K562 (cell line): ENCODE measurements around the gene DALRD3. TPM values are rescaled to one million over a fixed set of nuclear protein-coding genes. Genes with fewer than 3 reads are reported as not detected.
A peak's percentile ranks its signal among the peaks of the same experiment; 100 is the strongest.

Source experiments
- CBX3 ChIP-seq, 2 experiments: IDR thresholded peaks; 1 replicate in 1 of 2; 2 replicates in 1 of 2; pipeline ENCODE4 v1.6.1; 2012; ENCODE audit warnings: inconsistent platforms in 2 of 2, low read length in 2 of 2, borderline replicate concordance in 1 of 2, control low read depth in 1 of 2
- FOXJ2 ChIP-seq: fragments of 200-800 bp; sonication (Bioruptor generic); IDR thresholded peaks from 2 replicates; pipeline ENCODE4 v1.6.1; 2016; ENCODE audit warnings: missing genetic modification characterization, missing compliant biosample characterization
- MAFK ChIP-seq: IDR thresholded peaks from 2 replicates; pipeline ENCODE4 v1.6.1; 2011; ENCODE audit warnings: low read length, improper control_type of control experiment
- MBD2 ChIP-seq: sonication (generic); IDR thresholded peaks from 2 replicates; pipeline ENCODE4 v1.6.1; 2016; ENCODE audit warnings: low read depth, borderline replicate concordance
- MYC ChIP-seq, 2 experiments: fragments of 250-450 bp in 1 of 2; sonication (Bioruptor Pico) in 1 of 2; IDR thresholded peaks; 2 replicates each; pipeline versions ENCODE4 v1.5.1 to v1.6.1; 2012 to 2021; ENCODE audit warnings: low read depth in 2 of 2, borderline replicate concordance in 1 of 2, improper control_type of control experiment in 1 of 2, low read length in 1 of 2, mild to moderate bottlenecking in 1 of 2, moderate library complexity in 1 of 2
- NFYB ChIP-seq: IDR thresholded peaks from 2 replicates; pipeline ENCODE4 v1.6.1; 2011; ENCODE audit warnings: mild to moderate bottlenecking, moderate library complexity; ENCODE audit not compliant: insufficient read length; ENCODE audit errors: extremely low read depth
- PPARD ChIP-seq: fragments of 250-450 bp; sonication (Bioruptor Pico); IDR thresholded peaks from 2 replicates; pipeline ENCODE4 v1.8.0; 2022; ENCODE audit warnings: inconsistent platforms, mild to moderate bottlenecking, moderate library complexity
- PRDM10 ChIP-seq: fragments of 450-650 bp; IDR thresholded peaks from 2 replicates; pipeline ENCODE4 v1.6.1; 2018; ENCODE audit not compliant: partially characterized antibody
- RREB1 ChIP-seq: fragments of 250-450 bp; sonication (Bioruptor Pico); IDR thresholded peaks from 2 replicates; pipeline ENCODE4 v1.4.0; 2020
- SOX6 ChIP-seq: fragments of 450-650 bp; IDR thresholded peaks from 2 replicates; pipeline ENCODE4 v1.6.1; 2014; ENCODE audit warnings: mild to moderate bottlenecking
- polyA plus RNA-seq, 8 experiments: library from polyadenylated mRNA; depleted of rRNA in 4 of 8; stranded (reverse) in 5 of 8; unstranded in 3 of 8; fragments of >200 nt; fragmentation: Nextera tagmentation in 2 of 8; fragmentation: Illumina TruSeq in 1 of 8; extraction: Ambion mirVana in 2 of 8; extraction: Trizol in 1 of 8; gene quantifications; 2 replicates each; pipeline versions ENCODE4 v1.2.1 to v1.2.3, GENCODE V29; 2011 to 2014; ENCODE audit warnings: inconsistent platforms in 1 of 8, missing spikeins in 1 of 8
- total RNA-seq, 7 experiments: library from RNA; depleted of rRNA in 6 of 7; stranded (reverse); fragments of >200 nt in 6 of 7; fragmentation: Illumina TruSeq in 2 of 7; extraction: Trizol in 2 of 7; gene quantifications; 2 replicates each; pipeline versions ENCODE4 v1.2.1 to v1.2.3, GENCODE V29; 2011 to 2021; ENCODE audit warnings: low replicate concordance in 1 of 7
- TF ChIP-seq, protein P1 (sequence below): fragments of 250-450 bp; sonication (Bioruptor Pico); IDR thresholded peaks from 2 replicates; pipeline ENCODE4 v1.4.0; 2020; ENCODE audit warnings: mild to moderate bottlenecking

Gene DALRD3
- total and polyA plus RNA-seq, 9 of the 15 experiments (the other 6 are each of a cell fraction or from before 2014, with no cell fraction given): 6.6 to 31.3 (median 14.4) TPM

- TF ChIP-seq MYC (IDR thresholded peaks at IDR 0.05; ENCODE audit: low read depth, low read length) (peak; percentile 40; the same call in 1 of the 2 replicates), MYC (CRISPR knock-in tag; IDR thresholded peaks at IDR 0.05; ENCODE audit: borderline replicate concordance, low read depth) (no peak; the same call in 1 of the 2 replicates), PRDM10 (peak; percentile 39), SOX6 (peak; percentile 16; the same call in 1 of the 2 replicates), PPARD (CRISPR knock-in tag) (no peak), RREB1 (no peak), CBX3 (IDR thresholded peaks at IDR 0.05; ENCODE audit: borderline replicate concordance in 1 of 2, low read length in 2 of 2) (peak in 1 of 2 experiments; percentile 59; a peak in 1 of 3 replicates), MBD2 (peak; percentile 39; the same call in 1 of the 2 replicates), NFYB (no peak), MAFK (no peak), FOXJ2 (tag) (0 out of 2 replicates have a peak, but pooled peaks have one; percentile 7)
- TF ChIP-seq, protein P1, sequence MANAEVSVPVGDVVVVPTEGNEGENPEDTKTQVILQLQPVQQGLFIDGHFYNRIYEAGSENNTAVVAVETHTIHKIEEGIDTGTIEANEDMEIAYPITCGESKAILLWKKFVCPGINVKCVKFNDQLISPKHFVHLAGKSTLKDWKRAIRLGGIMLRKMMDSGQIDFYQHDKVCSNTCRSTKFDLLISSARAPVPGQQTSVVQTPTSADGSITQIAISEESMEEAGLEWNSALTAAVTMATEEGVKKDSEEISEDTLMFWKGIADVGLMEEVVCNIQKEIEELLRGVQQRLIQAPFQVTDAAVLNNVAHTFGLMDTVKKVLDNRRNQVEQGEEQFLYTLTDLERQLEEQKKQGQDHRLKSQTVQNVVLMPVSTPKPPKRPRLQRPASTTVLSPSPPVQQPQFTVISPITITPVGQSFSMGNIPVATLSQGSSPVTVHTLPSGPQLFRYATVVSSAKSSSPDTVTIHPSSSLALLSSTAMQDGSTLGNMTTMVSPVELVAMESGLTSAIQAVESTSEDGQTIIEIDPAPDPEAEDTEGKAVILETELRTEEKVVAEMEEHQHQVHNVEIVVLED: peak; percentile 72
These were observed 3.7 kb upstream of the DALRD3 start, which contains the start of gene NDUFAF3 (continued) for GRCh38 chr3:49021813-49022687.
